GM12878 (cell line): ENCODE results near the gene MEOX1. TPM values are rescaled to one million over a fixed set of nuclear protein-coding genes. Genes with fewer than 3 reads are reported as not detected.

Experiments
- FOXK2 ChIP-seq: fragments of 450-650 bp; IDR thresholded peaks from 2 replicates; pipeline ENCODE4 v1.6.1; 2017; ENCODE audit warnings: mild to moderate bottlenecking, moderate library complexity
- HDAC6 ChIP-seq: fragments of 200-600 bp; sonication (generic); IDR thresholded peaks from one replicate; pipeline ENCODE4 v1.8.0; 2017; ENCODE audit warnings: antibody characterized with exemption; ENCODE audit not compliant: unreplicated experiment
- IKZF1 ChIP-seq: fragments of 450-650 bp; conservative IDR thresholded peaks from 2 replicates; pipeline ENCODE4 v1.6.1; 2017; ENCODE audit warnings: antibody characterized with exemption, mild to moderate bottlenecking
- JUND ChIP-seq: IDR thresholded peaks from 2 replicates; pipeline ENCODE4 v1.6.1; 2012; ENCODE audit warnings: low read depth, mild to moderate bottlenecking, low read length, improper control_type of control experiment, moderate library complexity
- KLF5 ChIP-seq: fragments of 450-650 bp; IDR thresholded peaks from 2 replicates; pipeline ENCODE4 v1.6.1; 2014; ENCODE audit warnings: mild to moderate bottlenecking; ENCODE audit not compliant: partially characterized antibody
- NFIC ChIP-seq: IDR thresholded peaks from 2 replicates; pipeline ENCODE4 v1.6.1; 2012; ENCODE audit warnings: low read depth, mild to moderate bottlenecking, inconsistent platforms, low read length, moderate library complexity
- PAX5 ChIP-seq: IDR thresholded peaks from 2 replicates; pipeline ENCODE4 v1.6.1; 2011; ENCODE audit warnings: low read depth, low read length, borderline replicate concordance
- RAD51 ChIP-seq: fragments of 450-650 bp; IDR thresholded peaks from 2 replicates; pipeline ENCODE4 v1.6.1; 2016; ENCODE audit warnings: moderate library complexity, mild to moderate bottlenecking, inconsistent platforms
- SIN3A ChIP-seq: IDR thresholded peaks from 2 replicates; pipeline ENCODE4 v1.6.1; 2012; ENCODE audit warnings: low read depth, low read length, improper control_type of control experiment
- SMARCA5 ChIP-seq: fragments of 450-650 bp; IDR thresholded peaks from 2 replicates; pipeline ENCODE4 v1.6.1; 2017; ENCODE audit warnings: mild to moderate bottlenecking
- polyA plus RNA-seq, 11 experiments: library from polyadenylated mRNA; depleted of rRNA in 4 of 11; unstranded in 6 of 11; stranded (reverse) in 5 of 11; fragments of >200 nt; fragmentation: Nextera tagmentation in 4 of 11; fragmentation: Illumina TruSeq in 1 of 11; extraction: Ambion mirVana in 4 of 11; extraction: Trizol in 1 of 11; gene quantifications; 1 replicate in 1 of 11; 2 replicates in 10 of 11; pipeline versions ENCODE4 v1.2.1 to v1.2.3, GENCODE V29; 2011 to 2016; ENCODE audit warnings: inconsistent platforms in 2 of 11, missing spikeins in 2 of 11, low read depth in 1 of 11
- total RNA-seq, 4 experiments: library from RNA; depleted of rRNA in 3 of 4; stranded (reverse); fragments of >200 nt in 3 of 4; fragmentation: Illumina TruSeq in 1 of 4; extraction: Trizol in 1 of 4; gene quantifications; 2 replicates each; pipeline versions ENCODE4 v1.2.1 to v1.2.3, GENCODE V29; 2013 to 2021
- TF ChIP-seq, protein P1 (sequence below): IDR thresholded peaks from 2 replicates; pipeline ENCODE4 v1.6.1; 2012; ENCODE audit warnings: mild to moderate bottlenecking, low read depth, low read length
- TF ChIP-seq, protein P2 (sequence below): fragments of 450-650 bp; IDR thresholded peaks from 2 replicates; pipeline ENCODE4 v1.6.1; 2017; ENCODE audit warnings: mild to moderate bottlenecking, low read depth, inconsistent platforms; ENCODE audit not compliant: poor library complexity, severe bottlenecking

MEOX1 gene
- total and polyA plus RNA-seq, 10 of the 15 experiments (the other 5 are each of a cell fraction or from before 2014, with no cell fraction given), result 0.19 to 9.4 (median 0.46) TPM

DNA sequence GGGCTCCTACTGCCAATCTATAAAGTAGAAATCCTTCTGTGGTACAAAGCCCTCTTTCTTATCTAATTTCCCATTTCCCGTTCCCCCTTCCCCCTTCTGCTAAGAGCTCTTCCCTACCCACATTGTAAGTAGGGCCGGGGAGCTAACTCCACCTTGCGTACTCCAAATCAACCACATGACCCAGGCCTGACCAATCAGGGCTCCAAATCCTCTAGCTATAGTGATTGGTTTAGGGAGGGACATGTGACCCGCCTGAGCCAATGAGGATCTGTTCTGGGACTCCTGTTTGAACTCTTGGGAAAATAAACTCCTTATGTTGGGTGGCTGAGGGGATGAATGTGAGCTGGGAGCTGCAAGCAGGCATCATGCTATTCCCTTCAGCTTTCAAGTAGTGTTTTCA, 40.9 kb upstream of the MEOX1 start (continued):
- TF ChIP-seq, protein P1, sequence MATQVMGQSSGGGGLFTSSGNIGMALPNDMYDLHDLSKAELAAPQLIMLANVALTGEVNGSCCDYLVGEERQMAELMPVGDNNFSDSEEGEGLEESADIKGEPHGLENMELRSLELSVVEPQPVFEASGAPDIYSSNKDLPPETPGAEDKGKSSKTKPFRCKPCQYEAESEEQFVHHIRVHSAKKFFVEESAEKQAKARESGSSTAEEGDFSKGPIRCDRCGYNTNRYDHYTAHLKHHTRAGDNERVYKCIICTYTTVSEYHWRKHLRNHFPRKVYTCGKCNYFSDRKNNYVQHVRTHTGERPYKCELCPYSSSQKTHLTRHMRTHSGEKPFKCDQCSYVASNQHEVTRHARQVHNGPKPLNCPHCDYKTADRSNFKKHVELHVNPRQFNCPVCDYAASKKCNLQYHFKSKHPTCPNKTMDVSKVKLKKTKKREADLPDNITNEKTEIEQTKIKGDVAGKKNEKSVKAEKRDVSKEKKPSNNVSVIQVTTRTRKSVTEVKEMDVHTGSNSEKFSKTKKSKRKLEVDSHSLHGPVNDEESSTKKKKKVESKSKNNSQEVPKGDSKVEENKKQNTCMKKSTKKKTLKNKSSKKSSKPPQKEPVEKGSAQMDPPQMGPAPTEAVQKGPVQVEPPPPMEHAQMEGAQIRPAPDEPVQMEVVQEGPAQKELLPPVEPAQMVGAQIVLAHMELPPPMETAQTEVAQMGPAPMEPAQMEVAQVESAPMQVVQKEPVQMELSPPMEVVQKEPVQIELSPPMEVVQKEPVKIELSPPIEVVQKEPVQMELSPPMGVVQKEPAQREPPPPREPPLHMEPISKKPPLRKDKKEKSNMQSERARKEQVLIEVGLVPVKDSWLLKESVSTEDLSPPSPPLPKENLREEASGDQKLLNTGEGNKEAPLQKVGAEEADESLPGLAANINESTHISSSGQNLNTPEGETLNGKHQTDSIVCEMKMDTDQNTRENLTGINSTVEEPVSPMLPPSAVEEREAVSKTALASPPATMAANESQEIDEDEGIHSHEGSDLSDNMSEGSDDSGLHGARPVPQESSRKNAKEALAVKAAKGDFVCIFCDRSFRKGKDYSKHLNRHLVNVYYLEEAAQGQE, result no peak
- TF ChIP-seq, protein P2, sequence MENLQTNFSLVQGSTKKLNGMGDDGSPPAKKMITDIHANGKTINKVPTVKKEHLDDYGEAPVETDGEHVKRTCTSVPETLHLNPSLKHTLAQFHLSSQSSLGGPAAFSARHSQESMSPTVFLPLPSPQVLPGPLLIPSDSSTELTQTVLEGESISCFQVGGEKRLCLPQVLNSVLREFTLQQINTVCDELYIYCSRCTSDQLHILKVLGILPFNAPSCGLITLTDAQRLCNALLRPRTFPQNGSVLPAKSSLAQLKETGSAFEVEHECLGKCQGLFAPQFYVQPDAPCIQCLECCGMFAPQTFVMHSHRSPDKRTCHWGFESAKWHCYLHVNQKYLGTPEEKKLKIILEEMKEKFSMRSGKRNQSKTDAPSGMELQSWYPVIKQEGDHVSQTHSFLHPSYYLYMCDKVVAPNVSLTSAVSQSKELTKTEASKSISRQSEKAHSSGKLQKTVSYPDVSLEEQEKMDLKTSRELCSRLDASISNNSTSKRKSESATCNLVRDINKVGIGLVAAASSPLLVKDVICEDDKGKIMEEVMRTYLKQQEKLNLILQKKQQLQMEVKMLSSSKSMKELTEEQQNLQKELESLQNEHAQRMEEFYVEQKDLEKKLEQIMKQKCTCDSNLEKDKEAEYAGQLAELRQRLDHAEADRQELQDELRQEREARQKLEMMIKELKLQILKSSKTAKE, result no peak
- TF ChIP-seq RAD51 (peak; percentile 65; the same call in 1 of the 2 replicates), SIN3A (no peak), FOXK2 (no peak), JUND (no peak), IKZF1 (no peak), PAX5 (no peak), SMARCA5 (no peak), HDAC6 (no peak), KLF5 (no peak), NFIC (no peak)
